ENCODE measurements around the gene XG.

Gene XG

DNA sequence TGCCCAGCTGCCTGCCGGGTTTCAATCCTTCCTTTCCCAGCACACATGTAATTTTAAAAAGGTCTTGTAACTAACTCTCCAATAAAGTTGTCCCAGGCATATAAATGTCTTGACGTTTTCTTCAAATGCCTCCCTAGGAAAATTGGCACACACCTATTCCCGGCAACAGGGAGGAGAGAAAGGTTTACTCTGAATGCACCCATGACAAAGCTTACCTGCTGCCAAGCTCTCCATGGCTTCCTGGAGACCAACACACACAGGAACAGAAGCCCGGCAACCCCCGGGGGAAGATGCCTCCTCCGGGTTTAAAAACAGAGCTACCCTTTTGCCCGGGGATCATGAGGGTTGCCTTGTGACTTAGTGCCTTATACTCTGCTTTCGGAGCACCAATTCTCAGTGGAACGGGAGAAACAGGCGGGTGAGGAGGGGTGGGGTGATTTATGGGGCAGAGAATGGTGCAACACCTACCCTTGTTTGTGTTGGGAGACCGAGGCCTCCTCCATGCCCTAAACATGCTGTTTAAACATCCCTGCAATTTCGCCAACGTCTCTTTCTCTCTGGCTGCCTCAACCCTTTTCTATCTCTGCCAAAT is 72.1 kb downstream of the XG start:
- no peak for DNase-seq

- no peak for DNase-seq
Measured at GRCh38 chrX:2824886-2825285, 73.0 kb downstream of the XG start.

GRCh38 chrX:2828344-2828958 is 76.6 kb downstream of the XG start, which contains the start of gene GYG2:
Gene GYG2, plus strand, starts transcription at chrX:2828930. Its CDS starts 1,259 bp downstream, at chrX:2830189.
- no peak for DNase-seq

DNA sequence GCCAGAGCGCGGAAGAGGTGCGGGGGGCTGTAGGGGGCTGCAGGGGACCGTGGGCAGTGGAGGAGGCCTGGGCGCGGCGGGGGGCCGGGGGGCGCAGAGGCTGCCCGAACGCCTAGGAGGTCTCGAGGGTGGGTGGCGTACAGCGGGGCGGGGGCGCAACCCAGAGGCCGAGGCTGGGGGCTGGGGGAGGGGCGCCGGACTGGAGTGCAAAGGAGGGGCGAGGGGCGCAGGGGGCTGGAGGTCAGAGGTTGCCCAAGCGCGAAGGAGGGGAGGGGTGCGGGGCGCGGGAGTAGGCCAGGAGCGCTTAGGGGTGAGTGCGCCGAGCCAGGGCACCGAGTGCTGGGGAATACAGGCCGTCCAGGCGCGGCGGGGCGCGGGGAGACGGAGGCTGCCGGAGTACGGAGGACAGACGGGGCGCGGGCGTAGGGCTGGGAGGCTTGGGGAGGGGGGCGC is 77.1 kb downstream of the XG start:
- no peak for DNase-seq

DNA sequence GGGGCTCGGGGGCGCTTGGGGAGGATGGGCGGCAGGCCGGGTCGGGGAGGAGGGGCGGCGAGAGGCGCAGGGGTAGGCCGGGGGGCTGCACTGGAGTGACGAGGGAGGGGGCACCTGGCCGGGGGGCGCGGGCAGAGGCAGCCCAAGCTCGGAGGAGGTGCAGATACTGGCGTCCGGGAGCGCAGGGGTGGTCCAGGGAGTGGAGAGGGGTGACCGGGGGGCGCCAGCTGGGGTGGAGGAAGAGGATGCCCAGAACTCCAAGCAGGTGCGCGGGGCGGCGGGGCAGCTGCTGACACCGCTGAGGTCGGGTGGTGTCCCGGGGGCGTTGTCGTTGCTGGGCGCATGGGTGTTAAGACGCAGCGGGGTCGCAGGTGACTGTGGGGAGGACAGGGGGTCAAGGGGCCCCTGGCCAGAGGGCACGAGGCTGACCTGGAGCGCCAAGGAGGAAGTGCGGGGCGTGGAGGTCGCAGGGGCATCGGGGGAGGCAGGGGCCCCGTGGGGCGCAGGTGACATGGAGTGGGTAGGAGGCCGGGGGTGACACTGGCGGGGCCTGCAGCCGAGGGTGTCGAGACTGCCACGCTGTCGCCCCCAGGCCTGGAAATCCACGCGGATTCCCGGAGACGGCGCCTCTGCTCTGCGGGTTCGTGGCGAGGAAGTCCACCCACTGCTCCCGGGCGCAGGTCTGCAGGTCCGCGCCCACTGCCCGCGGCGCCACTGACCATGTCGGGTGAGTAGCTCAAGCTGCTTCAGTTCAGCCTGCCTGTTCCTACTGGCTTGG is 77.8 kb downstream of the XG start:
- no peak for DNase-seq

GRCh38 chrX:2831471-2832228 is 79.8 kb downstream of the XG start:
- no peak for DNase-seq

DNA sequence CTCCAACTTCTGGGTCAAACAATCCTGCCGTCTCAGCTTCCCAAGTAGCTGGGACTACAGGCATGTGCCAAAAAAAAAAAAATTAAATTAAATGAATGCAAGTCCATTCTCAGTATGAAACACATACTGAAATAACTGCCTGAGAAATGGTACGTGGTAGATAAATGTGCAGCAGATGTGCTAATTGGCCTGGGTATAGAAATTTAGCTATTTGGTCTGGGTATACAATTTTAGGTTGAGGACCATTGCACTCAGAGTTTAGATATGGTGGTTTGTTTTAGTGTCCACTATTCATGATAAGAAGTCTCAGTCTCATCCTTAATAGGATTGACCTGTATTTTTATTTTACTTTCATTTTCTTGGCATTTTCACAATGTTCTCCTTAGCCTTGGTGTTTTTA is 86.1 kb downstream of the XG start:
- no peak for DNase-seq

GRCh38 chrX:2840961-2841360 is 89.1 kb downstream of the XG start:
- DNase-seq, result no peak

DNA sequence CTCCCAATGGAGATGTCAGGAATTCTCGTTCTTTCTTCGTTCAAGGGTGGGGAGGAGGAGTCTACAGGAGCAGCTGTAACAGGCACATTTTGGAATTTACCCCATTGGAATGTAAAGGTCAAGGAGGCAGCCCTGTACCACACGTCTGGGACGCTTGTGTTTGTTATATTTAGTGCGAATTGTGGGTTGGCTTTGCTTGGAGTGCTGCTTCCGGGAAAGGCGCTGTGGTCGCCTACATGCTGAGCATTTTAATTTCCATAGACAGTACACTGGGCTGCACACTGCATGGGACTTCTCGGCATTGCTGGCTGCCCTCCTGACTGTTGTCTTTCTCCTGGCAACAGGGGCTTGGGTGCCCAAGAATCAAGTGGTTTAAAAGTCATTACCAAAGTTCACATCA is 89.7 kb downstream of the XG start:
- DNase-seq, result no peak

DNA sequence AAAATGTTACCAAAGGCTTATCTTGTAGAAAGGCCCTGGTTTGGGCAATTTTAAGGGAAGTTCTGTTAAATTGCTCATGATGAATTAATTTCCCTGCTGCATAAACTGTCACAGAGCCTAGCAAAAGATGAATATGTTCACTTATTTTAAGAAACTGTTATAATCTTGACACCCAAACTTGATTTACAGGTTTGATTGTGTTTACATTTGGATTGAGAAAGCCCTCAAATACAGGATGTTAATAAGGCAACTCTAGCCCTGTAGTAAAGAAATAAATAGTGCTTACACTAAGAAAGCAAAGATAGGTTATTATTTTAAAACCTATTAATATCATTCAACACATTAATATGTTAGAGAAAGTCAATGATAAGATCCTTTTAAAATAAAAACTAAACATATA is 95.2 kb downstream of the XG start:
- no peak for DNase-seq

- DNase-seq, result no peak
Measured at GRCh38 chrX:2848871-2849301, 97.0 kb downstream of the XG start.

- no peak for DNase-seq
Measured at GRCh38 chrX:2854918-2855317, 103.1 kb downstream of the XG start.

DNA sequence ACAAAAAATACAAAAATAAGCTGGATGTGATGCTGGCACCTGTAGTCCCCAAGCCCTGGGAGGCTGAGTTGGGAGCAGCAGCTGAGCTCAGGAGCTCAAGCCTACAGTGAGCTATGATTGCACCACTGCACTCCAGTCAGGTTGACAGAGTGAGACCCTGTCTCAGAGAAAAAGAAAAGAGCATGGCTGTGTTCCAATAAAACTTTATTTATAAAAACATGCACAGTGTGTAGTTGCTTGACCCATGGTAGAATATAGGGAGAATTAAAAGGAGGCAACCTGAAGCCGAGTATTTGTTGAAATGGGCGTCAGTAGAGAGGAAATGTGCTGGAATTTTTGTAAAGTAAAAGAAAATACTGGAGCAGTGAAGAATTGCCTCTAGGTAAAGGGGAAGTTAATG is 103.9 kb downstream of the XG start:
- DNase-seq, result no peak

DNA sequence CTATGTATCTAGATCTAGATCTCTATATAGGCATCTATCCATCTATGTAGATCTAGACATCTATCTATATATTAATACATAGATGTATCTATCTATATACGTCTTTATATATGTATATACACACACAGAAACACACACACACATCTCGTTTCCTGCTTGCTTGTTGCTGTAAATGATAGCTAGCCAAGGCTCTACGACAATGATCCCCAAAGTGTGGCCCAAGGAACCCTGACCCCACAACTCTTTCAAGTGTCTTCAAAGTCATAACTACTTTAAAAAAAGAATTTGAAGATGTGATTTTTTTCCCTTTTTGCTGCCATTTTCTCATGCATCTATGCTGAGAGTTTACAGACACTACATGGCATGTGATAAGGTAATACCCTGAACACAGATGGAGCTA is 105.7 kb downstream of the XG start:
- DNase-seq, result no peak

DNA sequence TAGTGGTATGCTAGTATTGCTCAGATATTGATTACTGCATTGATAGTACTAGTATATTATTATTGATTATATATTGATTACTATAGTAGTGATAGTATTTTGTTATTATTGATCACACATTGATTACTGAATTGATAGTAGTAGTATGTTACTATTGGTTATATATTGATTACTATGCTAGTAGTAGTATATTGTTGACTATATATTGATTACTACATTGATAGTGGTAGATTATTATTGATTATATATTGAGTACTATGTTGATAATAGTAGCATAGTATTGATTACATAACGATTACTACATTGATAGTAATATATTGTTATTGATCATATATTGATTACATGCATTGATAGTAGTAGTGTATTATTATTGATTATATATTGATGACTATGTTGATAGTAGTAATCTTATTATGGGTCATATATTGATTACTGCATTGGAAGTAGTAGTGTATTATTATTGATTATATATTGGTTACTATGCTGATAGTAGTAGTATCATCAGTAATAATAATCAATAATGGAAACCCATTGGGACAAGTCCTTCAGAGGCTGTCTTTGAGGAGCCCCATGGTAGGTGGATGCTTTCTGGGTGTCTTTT is 107.5 kb downstream of the XG start:
- no peak for DNase-seq

DNA sequence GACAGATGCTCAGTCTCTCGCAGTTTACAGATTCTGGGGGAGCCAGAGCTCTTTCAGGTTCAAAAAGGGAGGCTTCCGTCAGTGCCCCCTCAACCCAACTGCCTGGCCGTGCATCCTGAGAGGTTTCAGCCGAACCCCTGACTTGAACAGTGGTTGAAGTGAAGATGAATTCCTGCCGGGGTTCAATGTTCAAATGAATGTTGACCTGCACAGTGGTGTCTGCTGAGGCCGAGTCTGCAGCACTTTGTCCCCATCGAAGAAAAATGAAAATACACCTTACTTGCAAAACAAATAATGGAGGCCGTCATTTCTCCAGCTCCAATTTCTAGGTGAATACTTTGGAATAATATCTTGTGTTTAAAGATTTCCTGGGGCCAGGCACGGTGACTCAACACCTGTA is 110.6 kb downstream of the XG start:
- no peak for DNase-seq

- no peak for DNase-seq
Measured at GRCh38 chrX:2863646-2864045, 111.8 kb downstream of the XG start.
